ENCODE measurements around the gene NTPCR.
"Not testable (repeated sequence)": the region's sequence is repeated elsewhere in the genome, so short reads cannot be mapped to it uniquely, and the experiment has no call there.

NTPCR gene

DNA sequence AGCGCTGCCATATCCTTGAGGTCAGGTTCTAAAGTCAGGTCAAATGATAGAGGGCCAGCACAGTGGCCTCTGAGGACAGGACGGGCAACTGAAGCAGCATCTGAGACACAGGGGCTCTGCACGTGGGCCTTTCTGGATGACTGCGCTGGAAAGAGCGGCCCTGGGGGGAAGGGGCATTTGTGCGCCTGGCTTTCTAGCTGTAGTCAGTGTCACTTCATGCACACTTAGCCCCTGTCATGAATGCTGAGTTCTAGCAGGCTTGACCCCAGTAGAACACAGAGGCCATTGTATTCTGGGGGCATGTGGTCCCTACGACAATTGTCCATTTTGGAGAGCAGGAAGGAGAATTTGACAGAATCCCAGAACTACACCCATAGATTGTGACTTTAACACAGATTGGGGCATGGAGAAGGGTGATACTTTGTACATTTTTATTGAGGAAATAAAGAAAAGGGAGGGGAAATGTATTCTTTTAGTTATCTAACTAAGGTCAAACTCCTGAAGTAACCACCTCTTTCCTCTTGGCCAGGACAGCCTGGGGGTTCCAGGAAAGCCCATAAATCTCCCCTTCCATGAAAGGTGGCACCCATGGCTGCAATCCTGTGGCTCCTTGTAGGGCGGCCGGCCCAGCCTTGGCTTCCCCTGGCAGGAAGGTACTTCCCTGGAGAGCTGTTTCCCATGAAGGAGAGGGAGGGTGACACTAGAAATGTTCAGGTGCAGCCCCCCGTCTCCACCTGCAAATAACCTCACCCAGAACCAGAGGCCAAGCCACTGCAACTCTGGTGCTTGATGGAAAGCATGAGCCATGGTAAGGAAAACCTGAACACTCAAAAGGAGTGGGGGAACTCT is 34.4 kb downstream of the NTPCR start:
- DNase-seq (ENCODE audit: low spot score): no peak

DNA sequence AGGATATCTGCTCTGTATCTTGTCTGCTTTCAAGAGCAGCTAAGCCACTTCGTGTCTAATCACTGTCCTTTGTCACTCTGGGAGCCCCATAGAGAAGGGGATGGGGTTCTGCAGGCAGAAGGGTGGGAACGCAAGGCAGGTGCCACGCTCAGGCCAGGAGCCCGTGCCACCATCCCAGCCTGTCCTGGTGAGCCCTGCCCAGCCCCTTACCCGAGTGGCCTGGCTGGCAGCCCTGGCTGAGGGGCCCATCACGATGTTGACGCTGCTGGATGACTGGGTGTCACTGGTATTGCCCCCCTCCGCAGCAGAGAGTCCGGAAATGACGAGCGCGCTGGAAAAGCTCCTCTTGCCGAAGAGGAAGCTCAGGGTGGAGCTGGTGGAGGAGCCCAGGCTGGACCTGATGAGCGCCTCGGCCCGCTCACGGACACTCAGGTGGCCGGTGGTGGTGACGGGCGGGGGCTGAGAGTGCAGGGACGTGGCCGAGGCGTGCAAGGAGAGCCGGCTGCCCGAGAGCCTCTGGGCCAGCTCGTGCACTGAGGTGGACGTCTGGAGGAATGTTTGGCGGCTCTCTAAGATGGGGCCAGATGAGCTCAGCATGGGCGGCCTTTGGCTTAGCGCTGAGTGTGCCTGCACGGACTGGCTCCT is 35.6 kb downstream of the NTPCR start:
- DNase-seq (ENCODE audit: low spot score): no peak

DNA sequence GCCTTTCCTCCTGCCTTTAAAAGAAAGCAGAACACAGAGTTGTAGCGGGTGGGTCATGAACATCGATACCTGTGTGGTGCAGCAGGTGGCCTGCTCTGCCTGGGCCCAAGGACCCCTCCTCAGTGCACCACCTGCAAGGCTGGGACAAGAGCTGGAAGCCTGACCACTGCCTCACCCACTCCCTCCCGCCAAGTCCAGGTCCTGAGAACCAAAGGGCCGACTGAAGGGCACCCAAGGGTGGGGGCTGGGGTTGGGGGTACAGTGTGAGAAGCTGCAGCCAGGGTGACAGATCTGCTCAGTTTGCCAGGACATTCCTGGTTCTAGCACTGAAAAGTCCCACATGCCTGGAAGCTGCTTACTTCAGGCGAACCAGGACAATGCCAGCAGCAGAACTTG is 36.1 kb downstream of the NTPCR start:
- no peak for DNase-seq (ENCODE audit: low spot score)

DNA sequence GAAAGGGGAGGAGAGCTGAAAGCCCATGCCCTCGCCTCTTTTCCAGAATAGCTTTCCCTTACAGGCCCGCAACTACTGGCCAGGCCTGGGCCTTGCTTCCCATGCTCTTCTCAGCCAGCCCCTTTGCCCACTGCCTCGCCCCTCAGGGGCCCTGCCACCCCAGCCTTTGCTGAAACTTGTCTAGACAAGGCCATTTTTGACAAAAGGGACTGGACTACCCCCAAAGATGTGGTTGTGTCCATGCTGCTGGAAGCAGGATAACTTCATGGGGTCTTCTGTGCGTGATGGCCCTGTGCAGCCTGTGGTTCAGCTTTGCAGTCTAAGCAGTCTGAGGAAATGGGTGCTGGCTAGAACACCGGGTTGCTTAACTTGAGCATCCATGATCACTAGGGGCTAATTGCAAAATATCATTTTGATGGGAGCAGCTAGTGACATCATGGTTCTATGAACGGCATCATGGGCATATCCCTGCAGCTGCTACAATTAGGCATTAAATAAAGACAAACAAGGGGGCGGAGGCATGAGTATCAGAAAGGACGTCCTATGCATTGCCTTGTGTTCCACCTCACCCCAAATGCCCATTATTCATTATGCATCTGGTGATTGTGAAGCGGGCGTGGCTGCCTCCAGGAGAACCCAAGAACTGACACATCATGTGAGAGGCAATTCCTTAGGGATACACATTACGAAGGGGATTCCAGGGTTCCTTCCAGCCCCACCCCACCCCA is 36.8 kb downstream of the NTPCR start:
- no peak for DNase-seq (ENCODE audit: low spot score)

DNA sequence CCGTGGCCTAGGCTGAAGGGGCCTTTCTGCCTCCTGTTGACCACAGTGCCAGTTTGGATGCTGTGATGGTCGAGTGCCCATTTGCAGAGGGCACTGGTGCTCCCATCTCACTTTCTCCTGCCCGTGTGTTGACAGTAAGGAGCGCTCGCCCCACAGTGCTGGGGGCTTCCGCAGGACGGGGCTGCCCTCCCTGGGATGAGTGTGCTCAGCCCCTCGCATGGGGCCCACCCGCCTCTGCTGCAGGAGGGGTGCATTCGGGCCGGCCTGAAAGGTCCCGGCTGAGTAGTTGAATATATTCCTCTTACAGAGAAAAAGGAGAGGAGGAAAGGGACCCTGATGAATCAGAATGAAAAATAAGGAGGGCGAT is 37.3 kb downstream of the NTPCR start:
- no peak for DNase-seq (ENCODE audit: low spot score)

DNA sequence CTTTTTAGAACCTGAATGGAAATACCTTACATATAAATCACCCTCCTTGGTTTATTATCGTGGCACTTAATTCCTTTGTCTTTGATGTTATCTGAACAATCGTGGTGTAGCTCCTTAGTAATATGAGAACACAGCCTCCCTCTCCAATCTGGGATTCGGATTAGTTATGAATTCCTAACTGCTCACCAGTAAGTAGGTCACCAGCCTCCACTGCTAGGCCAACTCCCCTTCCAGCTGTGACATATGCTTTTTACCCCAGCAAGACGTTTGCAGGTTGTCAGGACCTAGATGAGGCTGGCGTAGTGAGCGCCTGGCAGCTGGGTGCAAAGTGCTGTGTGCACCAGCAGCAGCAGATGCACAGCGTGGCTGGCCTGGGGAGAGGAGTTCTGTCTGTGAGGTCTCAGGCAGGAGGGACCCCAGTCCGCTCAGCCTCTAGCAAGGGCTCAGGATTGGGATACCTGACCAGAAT is 38.2 kb downstream of the NTPCR start:
- DNase-seq (ENCODE audit: low spot score): peak; percentile 63

DNA sequence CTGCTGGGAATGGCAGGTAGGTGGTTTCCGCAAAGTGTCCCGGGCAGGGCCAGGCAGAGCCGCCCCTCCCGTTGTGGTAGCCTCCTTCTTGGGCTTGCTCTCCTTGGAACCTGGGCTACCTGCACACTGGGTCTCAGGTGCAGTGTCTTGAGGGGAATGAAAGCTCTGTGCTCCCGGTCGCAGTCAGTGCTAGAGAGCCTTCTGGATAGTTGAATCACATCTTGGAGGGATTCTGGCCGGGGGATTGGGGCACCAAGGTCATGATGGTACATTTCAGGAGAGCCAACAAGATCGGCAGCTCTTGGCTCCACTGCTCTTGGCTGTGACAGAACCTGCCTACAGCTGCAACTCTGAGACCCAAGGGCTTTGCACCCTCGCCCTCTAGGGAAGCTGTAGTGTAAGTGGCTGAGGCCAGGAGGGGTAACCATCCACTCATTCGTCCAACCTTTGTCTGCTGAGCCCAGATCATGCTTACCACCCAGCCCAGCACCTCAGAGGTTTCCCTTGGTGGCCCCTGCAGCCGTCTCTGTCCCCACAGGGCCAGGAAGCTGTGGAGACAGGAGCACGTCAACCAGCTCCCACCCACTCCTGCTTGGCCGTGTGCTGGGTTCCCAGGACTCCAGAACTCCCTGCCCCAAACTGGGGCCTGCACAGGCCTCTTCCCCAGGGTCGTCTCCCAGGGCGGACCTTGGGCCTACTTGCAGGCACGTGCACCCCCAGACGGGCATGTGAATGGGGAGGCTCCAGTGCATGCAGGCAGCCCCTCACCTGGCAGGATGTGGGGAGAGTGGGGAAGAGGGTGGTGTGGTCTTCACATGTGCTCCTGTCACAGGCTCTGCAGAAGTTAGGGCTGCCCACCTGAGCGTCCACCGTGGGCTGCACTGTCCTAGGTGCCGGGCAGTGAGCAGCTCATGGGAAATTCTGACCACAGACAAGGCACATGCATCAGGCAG is 40.0 kb downstream of the NTPCR start:
- DNase-seq (ENCODE audit: low spot score): no peak

DNA sequence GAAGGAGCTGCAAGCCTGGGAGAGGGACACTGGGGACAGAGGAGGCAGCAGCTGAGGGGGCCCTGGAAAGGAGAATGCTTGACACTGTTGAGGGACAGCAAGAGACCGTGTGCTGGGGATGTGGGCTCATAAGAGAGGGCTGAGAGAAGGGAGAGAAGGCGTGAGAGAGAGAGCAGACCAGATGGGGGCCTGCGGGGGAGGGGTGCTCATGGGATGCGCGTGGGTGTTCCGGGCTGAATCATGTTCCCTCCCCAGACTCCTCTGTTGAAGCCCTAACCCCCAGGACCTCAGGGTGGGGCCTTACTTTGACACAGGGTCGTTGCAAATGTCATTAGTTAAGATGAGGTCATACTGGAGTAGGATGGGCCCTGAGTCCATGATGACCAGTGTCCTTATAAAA is 40.8 kb downstream of the NTPCR start:
- DNase-seq (ENCODE audit: low spot score): no peak

DNA sequence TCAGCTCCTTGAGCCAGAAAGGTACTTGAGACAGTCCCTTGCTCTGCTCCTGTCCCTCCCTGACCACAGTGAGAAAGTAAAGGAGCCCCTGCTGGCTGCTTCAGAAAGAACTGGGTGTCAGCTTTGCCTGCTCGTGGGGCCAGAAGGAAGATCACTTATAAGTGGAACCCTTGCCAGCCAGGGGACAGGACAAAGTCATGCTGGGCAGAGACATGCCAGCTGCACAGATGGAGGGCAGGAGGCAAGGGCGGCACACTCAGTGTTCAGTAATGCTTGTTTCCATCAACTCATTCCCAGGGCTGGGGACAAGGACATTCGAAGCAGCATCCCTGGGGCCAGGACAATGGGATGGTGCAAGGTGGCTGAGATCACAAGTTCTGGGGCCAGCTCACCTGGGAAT is 41.8 kb downstream of the NTPCR start:
- DNase-seq (ENCODE audit: low spot score): no peak

DNA sequence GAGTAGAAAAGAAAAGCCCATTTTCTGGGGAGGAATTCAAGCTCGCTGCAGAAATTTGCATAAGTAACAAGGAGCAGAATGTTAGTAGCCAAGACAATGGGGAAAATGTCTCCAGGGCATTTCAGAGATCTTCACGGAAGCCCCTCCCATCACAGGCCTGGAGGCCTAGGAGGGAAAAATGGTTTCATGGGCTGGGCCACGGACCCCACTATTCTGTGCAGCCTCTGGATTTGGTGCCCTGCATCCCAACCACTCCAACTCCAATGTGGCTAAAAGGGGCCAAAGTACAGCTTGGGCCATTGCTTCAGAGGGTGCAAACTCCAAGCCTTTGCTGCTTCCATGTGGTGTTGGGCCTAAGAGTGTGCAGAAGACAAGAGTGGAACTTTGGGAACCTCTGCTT is 43.1 kb downstream of the NTPCR start:
- no peak for DNase-seq (ENCODE audit: low spot score)

DNA sequence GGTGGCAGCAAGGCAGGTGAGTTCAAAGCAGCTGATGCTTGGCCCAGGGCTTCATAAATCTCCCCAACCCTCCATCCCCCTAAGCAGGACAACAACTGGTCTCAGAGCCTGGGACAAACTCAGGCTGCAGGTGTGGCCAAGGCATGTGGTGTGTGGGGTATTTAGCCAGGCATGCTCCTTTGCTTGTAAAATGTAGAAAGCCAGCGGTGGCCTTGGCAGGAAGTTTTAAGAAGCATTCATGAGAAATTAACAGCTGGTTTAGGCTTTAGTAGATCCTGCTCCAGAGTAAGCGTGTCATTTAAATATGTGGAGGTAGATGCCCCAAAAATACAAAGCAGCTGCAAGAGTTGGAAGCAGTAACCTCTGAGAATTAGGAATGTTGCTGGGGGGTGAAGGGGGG is 44.8 kb downstream of the NTPCR start:
- no peak for DNase-seq (ENCODE audit: low spot score)

DNA sequence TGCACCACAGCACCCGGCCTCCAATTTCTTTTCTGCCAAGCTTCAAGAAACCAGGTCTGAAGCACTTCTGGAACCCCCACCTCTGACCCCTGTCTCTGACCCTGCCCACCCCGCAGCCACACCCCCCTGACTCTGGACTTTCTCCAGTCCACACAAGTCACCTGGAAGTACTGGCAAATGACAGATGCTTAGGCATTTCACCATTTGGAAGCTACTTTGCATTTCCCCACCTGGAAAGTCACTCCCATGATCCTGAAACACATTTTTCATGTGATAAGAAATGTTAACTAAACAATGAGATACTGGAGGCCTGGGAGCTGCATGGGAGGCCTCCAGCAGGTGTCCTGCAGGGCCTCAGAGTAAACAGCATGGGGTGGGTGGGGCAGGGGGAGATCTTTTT is 45.7 kb downstream of the NTPCR start:
- DNase-seq (ENCODE audit: low spot score): no peak

DNA sequence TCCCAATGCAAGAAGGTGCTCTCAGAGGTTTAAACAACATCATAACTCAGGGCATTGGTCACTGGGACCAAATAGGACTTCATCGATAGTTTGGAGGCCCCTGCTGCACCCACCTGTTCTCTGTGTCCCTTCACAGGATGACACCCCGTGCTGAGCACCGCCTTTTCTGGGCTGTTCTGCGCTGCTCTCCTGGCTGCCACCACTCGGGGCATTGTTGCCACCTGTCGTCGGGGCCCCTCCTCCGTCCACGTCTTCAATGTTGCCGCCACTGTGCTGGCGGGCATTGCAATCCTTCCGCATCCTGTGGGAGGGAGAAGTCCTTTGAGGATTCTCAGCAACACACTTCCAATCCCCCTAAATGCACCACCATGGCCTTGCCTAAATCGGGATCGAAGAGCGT is 47.7 kb downstream of the NTPCR start:
- no peak for DNase-seq (ENCODE audit: low spot score)

DNA sequence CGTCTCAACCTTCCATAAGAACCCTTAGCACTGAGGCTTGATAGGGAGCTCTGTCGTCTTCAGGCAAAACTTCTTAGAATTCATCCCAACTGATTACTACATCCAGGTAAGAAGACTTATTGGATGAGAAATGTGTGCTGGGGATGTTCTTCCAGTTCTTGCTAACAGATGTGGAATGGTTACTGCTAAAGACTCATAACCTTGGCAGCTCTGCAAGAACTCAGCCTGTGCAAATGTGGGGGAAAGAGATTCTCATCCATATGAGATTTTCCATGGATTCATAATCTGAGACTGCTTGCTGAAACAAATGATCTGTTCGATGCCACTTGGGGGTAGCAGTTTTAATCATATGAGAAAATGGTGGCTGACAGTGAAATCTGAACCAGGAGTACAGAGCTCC is 48.2 kb downstream of the NTPCR start:
- no peak for DNase-seq (ENCODE audit: low spot score)

DNA sequence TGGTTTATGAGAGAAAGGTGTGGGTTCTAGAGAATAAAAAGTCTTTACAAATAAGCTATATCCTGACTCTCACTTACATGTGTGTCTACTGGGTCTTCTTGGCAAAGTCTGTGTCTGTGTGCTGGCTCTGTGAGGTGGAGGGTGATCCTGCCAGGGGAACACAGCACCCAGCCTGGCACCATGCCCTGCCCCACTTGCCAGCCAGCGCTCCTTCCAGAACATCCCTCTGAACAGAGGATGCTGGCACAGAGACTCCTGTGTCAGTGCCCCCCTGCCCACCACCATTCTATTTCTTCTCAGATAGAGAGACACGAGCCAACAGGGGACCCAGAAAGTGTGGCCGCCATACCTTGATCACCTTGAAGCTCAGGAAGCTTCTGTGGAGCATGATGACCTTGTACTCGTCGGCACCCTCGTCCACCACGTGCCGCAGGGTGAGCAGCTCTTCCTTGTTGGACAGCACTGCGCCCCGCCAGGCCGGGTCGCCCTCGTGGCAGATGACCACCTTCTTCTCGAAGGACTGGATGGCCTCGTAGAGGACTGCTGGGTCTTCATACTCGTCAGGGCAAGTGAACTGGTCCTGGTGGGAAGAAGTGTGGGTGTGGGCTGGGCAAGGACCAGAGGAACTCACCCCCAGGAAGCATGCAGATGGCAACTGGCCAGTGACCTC is 49.7 kb downstream of the NTPCR start:
- DNase-seq (ENCODE audit: low spot score): no peak

DNA sequence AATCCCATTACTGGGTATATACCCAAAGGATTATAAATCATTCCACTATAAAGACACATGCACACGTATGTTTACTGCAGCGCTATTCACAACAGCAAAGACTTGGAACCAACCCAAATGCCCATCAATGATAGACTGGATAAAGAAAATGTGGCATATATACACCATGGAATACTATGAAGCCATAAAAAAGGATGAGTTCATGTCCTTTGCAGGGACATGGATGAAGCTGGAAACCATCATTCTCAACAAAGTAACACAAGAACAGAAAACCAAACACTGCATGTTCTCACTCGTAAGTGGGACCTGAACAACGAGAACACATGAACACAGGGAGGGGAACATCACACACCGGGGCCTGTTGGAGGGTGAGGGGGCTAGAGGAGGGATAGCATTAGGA is 53.2 kb downstream of the NTPCR start:
- not testable (repeated sequence) for DNase-seq (ENCODE audit: low spot score)

DNA sequence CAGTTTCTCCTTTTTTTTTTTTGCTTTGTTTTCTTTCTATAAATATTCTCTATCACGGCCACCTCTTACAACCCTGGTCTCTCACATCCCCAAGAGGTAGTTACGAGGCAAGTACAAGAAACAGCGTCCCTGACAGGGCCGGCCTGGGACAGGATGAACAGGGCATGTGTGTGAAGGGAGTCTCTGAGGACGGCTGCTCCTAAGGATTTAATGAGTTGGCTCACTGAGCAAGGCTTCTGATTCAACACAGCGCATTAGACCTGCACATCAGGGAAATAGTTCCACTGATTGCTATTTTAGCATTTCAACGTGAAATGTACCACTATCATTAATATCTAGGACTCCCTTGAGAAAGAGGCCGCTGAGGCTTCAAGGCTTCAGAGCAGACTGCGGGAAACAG is 54.0 kb downstream of the NTPCR start:
- no peak for DNase-seq (ENCODE audit: low spot score)

DNA sequence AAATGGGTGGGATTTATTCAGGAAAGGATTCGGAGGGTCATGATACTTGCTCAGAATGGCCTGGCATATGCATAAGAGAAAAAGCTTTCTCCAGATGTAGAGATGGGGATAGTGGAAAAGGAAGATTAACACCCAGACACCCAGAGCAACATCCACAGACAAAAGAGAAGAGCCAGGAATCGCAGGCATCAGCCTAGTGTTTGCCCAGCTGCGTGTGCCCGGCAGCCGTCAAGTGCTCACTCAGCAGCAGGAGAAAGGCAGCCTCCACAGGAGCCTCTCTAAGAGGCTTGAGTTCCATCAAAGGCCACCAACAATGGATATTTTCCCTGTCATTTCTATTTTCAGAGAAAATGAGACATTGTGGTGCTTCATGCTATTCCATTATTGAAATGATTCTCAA is 54.7 kb downstream of the NTPCR start:
- DNase-seq (ENCODE audit: low spot score): no peak

DNA sequence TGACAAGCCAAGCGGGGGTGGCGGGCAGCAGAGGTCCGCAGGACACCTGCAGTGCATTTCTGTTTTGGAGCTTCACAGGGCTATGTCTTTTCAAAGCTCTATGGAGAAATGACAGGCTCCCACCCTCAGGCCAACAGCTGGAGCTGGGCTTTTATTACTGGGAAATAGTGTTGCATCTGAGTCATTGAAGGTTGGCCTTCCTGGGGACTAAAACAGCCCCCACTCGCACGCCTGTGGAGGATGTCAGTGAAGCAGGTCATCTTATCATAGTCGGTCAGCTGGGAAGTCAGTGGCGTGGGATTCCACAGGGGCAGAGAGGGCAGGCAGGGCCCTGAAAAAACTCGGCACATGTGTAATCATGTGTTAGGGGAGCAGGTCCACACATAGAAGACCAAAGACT is 55.3 kb downstream of the NTPCR start:
- no peak for DNase-seq (ENCODE audit: low spot score)

DNA sequence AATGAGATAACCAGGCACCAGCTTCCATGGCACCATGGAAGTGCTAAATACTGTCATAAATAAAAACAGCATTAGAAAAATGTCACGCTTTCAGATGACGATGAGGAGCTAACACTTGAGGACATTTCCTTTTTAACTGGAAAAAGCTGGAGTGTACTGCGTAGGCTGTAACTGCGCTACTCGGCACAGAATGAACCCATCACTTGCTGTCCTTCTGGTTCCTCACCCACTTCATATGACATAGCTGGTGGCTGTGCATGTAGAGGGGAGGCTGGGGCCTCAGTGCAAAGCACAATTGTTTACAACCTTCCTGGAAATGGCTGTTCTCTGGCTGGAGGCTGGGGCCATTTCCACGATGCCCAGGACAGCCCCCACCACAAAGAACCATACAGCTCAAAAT is 55.7 kb downstream of the NTPCR start:
- DNase-seq (ENCODE audit: low spot score): no peak

DNA sequence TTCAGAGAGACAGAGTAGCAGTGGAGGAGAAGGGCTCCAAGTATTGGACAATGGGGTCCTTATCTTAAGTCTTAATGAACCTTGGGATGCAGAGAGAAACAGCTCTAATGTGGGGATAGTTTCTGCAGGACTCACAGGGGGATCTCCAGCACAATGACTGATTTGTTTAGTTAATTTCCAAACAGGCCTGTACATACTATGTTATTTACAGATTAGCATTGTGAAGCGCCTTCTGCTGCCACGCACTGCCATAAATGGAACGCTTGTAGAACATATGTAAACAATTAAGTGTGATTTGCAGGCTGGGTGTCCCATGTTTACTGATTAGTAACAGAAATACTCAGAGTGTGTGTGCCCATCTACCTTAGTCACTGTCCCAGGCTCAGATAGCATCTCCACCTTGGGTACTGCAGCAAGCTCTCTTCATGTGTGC is 56.1 kb downstream of the NTPCR start:
- DNase-seq (ENCODE audit: low spot score): no peak
